ENCODE results near the gene COL5A2.

The COL5A2 gene

DNA sequence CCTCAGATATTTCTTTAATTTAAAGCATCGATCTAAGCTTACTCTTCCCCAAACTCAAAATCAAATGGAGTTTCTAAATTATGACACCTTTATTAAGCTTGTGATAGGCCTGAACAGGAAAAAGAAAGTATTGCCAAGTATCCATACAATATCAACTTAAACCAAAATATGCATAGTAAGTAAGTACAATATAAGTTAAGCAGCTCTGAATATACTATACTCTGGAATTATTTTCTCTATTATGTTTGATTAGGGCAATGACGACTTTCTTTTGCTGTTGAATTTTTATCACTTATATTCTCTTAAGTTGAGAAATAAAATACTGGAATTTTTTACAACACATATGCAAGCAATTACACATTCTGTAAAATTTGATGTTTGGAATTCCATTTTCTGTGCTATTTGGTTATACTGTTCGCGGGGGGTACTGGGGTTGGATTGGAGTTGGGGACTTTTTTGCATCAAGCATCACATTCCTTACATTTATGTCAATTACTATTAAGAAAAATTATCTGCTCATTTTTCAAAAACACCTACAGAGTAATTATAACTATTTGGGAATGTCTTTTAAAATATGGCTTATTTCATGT lies 2.2 kb downstream of the COL5A2 start:
- peak overlapping the region; percentile 42 to 96 (median 87) for H3K27ac Mint-ChIP-seq

DNA sequence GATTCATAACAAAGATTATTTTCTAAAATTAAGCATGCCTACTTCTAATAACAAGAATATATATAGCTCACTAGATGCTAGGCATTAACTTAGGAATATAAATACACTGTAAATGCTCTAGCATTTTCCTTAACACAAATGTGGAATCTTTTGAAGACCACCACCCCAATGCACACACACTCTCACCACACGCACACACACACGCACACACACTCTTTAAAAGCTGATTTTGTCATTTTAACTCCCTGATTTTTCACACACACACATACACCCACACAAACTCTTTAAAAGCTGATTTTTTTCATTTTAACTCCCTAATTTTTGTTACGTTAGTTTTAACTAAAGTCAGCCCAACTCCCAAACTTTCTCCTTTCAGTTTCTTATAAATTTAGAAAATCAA lies 3.0 kb downstream of the COL5A2 start:
- Mint-ChIP-seq H3K27me3 (ENCODE audit: low read depth) (no peaks in the 10 kb centered on the region), H3K36me3 (ENCODE audit: low read depth) (no peaks in the 10 kb centered on the region), H3K4me3 (peak overlapping the region; percentile 91 to 95 (median 92)), H3K4me1 (peaks cover 27% of the 10 kb centered on the region), H3K9me3 (no peaks in the 10 kb centered on the region), H3K27ac (peak overlapping the region; percentile 22 to 96 (median 42))
- TF ChIP-seq, protein P1, sequence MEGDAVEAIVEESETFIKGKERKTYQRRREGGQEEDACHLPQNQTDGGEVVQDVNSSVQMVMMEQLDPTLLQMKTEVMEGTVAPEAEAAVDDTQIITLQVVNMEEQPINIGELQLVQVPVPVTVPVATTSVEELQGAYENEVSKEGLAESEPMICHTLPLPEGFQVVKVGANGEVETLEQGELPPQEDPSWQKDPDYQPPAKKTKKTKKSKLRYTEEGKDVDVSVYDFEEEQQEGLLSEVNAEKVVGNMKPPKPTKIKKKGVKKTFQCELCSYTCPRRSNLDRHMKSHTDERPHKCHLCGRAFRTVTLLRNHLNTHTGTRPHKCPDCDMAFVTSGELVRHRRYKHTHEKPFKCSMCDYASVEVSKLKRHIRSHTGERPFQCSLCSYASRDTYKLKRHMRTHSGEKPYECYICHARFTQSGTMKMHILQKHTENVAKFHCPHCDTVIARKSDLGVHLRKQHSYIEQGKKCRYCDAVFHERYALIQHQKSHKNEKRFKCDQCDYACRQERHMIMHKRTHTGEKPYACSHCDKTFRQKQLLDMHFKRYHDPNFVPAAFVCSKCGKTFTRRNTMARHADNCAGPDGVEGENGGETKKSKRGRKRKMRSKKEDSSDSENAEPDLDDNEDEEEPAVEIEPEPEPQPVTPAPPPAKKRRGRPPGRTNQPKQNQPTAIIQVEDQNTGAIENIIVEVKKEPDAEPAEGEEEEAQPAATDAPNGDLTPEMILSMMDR (IDR thresholded peaks at IDR 0.05; ENCODE audit: unreplicated experiment in 3 of 3) = no peak

More for the DNA sequence above, 2.2 kb downstream of the COL5A2 start:
- Mint-ChIP-seq H3K36me3 (ENCODE audit: low read depth) (no peaks in the 10 kb centered on the region), H3K9me3 (no peaks in the 10 kb centered on the region), H3K27me3 (ENCODE audit: low read depth) (no peaks in the 10 kb centered on the region), H3K4me3 (peak overlapping the region; percentile 91 to 95 (median 92)), H3K4me1 (peaks cover 27% of the 10 kb centered on the region)
- TF ChIP-seq, protein P1 (IDR thresholded peaks at IDR 0.05; ENCODE audit: unreplicated experiment in 3 of 3) = no peak

DNA sequence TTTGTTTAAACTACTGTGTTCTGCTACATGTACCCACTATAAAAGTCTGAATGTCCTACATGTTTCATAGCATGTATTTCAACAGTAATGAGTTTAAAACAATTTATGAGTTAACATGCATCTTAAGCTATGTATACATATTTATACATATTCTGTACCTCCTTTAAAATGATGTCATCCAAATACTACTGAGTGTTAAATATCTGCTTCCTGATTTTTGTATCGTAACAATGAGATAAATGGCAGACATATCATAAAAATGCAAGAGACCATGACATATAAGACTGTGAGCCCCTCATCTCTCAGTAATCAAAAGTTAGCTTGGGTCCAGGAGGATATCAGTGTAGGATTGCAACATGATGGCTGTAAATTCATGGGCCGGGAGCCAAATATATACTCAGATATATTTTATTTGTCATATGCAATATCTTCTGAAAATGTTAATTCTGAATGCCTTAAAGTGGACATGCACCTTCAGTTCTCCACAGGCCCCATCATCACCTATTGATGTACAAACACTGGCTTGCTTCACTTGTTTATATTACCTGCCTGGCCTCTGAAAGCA lies 3.6 kb downstream of the COL5A2 start:
- peak overlapping the region in 2 of 3 experiments; percentile 42 to 96 for H3K27ac Mint-ChIP-seq
- H3K9me3 Mint-ChIP-seq = no peaks in the 10 kb centered on the region
- H3K4me1 Mint-ChIP-seq = peaks cover 27% of the 10 kb centered on the region
- no peaks in the 10 kb centered on the region for H3K36me3 Mint-ChIP-seq (ENCODE audit: low read depth)
- TF ChIP-seq, protein P1 (IDR thresholded peaks at IDR 0.05; ENCODE audit: unreplicated experiment in 3 of 3) = no peak
- H3K27me3 Mint-ChIP-seq (ENCODE audit: low read depth) = no peaks in the 10 kb centered on the region
- peak overlapping the region; percentile 91 to 95 (median 92) for H3K4me3 Mint-ChIP-seq

DNA sequence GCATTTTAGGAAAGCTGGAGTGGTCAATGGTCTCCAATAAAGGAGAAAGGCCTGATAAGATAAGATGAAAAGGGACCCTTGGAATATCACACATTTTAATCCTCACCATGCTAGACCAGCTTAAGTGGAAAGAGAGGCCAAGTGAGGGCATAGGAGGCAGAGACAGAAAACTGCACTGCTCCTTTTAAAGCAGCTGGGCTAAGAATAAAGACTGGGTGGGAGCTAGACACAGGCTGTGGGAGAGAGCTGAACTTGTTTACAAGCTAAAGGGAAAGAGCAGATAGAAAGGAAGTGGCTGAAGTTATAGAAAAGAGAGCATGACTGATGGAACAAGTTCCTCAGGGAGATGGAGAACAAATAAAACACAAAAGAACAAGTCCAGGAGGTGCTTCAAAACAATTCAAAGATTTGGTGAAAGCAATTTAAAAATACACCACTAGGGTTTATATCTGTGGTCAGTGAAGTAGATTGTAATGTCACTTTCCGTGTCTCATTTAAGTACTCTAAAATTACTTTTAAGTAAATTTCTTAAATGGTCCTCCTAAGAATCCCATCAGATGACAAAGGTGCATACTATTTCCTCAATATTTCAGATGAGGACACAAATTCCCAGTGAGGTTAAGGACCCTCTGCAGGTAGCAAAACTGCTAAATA lies 7.5 kb downstream of the COL5A2 start:
- no peaks in the 10 kb centered on the region for H3K27me3 Mint-ChIP-seq (ENCODE audit: low read depth)
- H3K4me3 Mint-ChIP-seq = no peak overlapping the region
- no peak overlapping the region for H3K27ac Mint-ChIP-seq
- no peaks in the 10 kb centered on the region for H3K36me3 Mint-ChIP-seq (ENCODE audit: low read depth)
- H3K9me3 Mint-ChIP-seq = no peaks in the 10 kb centered on the region
- peaks cover 31% of the 10 kb centered on the region for H3K4me1 Mint-ChIP-seq
- TF ChIP-seq, protein P1 (IDR thresholded peaks at IDR 0.05; ENCODE audit: unreplicated experiment in 3 of 3) = no peak

DNA sequence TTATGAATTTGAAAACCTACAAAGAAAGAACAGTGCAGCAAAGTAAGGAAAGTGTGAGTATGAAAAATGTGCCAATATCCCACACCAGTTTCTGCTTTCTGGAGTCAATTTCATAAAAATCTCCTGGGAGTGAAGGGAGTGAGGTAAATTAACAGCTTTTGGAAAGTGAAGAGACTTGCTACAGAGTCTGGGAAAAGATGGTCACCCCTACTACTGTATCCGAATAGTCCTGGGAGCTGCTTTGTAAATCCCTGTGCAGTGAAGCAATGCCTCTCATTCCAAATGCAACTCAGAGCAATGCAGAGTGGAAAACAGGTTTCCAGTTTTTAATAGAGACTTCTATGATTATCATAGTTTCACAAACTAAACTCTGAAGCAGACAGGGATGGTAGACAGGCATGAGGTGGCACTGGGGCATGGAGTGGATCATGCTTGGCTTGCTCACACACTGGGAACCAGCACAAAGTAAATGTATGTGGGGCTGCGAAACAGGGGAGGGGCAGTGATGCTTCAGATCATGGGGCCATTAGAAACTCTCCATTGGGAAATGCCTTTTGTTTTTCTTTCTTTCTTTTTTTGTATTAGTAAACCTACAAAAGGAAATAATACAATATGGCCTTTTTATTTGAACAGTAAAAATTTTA lies 10.6 kb downstream of the COL5A2 start:
- TF ChIP-seq, protein P1 (IDR thresholded peaks at IDR 0.05; ENCODE audit: unreplicated experiment in 3 of 3) = no peak
- peak overlapping the region in 1 of 3 experiments; percentile 18 for H3K4me3 Mint-ChIP-seq
- no peaks in the 10 kb centered on the region for H3K9me3 Mint-ChIP-seq
- peak overlapping the region in 2 of 3 experiments; percentile 37 to 72 for H3K27ac Mint-ChIP-seq
- no peaks in the 10 kb centered on the region for H3K36me3 Mint-ChIP-seq (ENCODE audit: low read depth)
- H3K27me3 Mint-ChIP-seq (ENCODE audit: low read depth) = no peaks in the 10 kb centered on the region
- H3K4me1 Mint-ChIP-seq = peaks cover 37% of the 10 kb centered on the region
